Measurements from ENCODE around the gene SMARCAL1.

- no peak for TF ChIP-seq YY1 (IDR thresholded peaks at IDR 0.05; ENCODE audit: low read depth)
- no peak for TF ChIP-seq MAX (IDR thresholded peaks at IDR 0.05)
- TF ChIP-seq EGR1 (IDR thresholded peaks at IDR 0.05) = no peak
- TF ChIP-seq USF1 (IDR thresholded peaks at IDR 0.05) = no peak
- TF ChIP-seq TEAD4 (IDR thresholded peaks at IDR 0.05) = no peak
- TF ChIP-seq EP300 (IDR thresholded peaks at IDR 0.05; ENCODE audit: borderline replicate concordance) = no peak
- no peak for TF ChIP-seq CREB1 (IDR thresholded peaks at IDR 0.05; ENCODE audit: low read depth)
- TF ChIP-seq TAF1 (IDR thresholded peaks at IDR 0.05; ENCODE audit: low read depth) = no peak
Observed at GRCh38 chr2:216477283-216478035, 65.2 kb downstream of the SMARCAL1 start.

All from Ishikawa (cell line).